H1 (cell line): Measurements from ENCODE around the gene NOS1AP. TPM values are rescaled to one million over a fixed set of nuclear protein-coding genes. Genes with fewer than 3 reads are reported as not detected.

Experiments
- BACH1 ChIP-seq: IDR thresholded peaks from 2 replicates; pipeline ENCODE4 v1.6.1; 2012; ENCODE audit warnings: low read length, improper control_type of control experiment
- BRCA1 ChIP-seq: IDR thresholded peaks from 2 replicates; pipeline ENCODE4 v1.6.1; 2012; ENCODE audit warnings: low read depth, low read length, improper control_type of control experiment
- CBX5 ChIP-seq: fragments of 300-800, 300-1000 bp; sonication (generic); IDR thresholded peaks from 2 replicates; pipeline ENCODE4 v1.7.1; 2016; ENCODE audit warnings: antibody characterized with exemption, low read length, low read depth
- CHD2 ChIP-seq: IDR thresholded peaks from 2 replicates; pipeline ENCODE4 v1.6.1; 2012; ENCODE audit warnings: low read length, improper control_type of control experiment
- CREB1 ChIP-seq: IDR thresholded peaks from 2 replicates; pipeline ENCODE4 v1.6.1; 2012; ENCODE audit warnings: inconsistent platforms
- CTBP2 ChIP-seq: IDR thresholded peaks from 2 replicates; pipeline ENCODE4 v1.7.0; 2011; ENCODE audit warnings: borderline replicate concordance, mild to moderate bottlenecking, moderate library complexity, mixed read lengths, low read length; ENCODE audit not compliant: insufficient read depth, insufficient read length
- CTCF ChIP-seq, 3 experiments: IDR thresholded peaks; 1 replicate in 2 of 3; 2 replicates in 1 of 3; pipeline versions ENCODE4 v1.5.1 to v1.6.1; 2011; ENCODE audit warnings: low read length in 3 of 3, mild to moderate bottlenecking in 3 of 3, inconsistent platforms in 2 of 3, low read depth in 1 of 3, moderate library complexity in 1 of 3; ENCODE audit not compliant: insufficient read depth in 1 of 3; ENCODE audit errors: control extremely low read depth in 1 of 3
- EGR1 ChIP-seq: IDR thresholded peaks from 2 replicates; pipeline ENCODE4 v1.6.1; 2011; ENCODE audit warnings: low read depth, low read length, borderline replicate concordance
- FOSL1 ChIP-seq: IDR thresholded peaks from 2 replicates; pipeline ENCODE4 v1.6.1; 2011; ENCODE audit warnings: mild to moderate bottlenecking, low read depth, low read length, moderate library complexity; ENCODE audit not compliant: insufficient read depth
- GABPA ChIP-seq: IDR thresholded peaks from 2 replicates; pipeline ENCODE4 v1.6.1; 2011; ENCODE audit warnings: mild to moderate bottlenecking, low read length, moderate library complexity, borderline replicate concordance; ENCODE audit not compliant: insufficient read depth
- POLR2AphosphoS5 ChIP-seq: IDR thresholded peaks from 2 replicates; pipeline ENCODE4 v1.6.1; 2011; ENCODE audit warnings: low read depth, low read length
- POU5F1 ChIP-seq: IDR thresholded peaks from 2 replicates; pipeline ENCODE4 v1.6.1; 2011; ENCODE audit warnings: low read depth, mild to moderate bottlenecking, low read length, moderate library complexity
- SAP30 ChIP-seq: fragments of 300-600 bp; sonication (generic); IDR thresholded peaks from 2 replicates; pipeline ENCODE4 v1.7.1; 2012; ENCODE audit warnings: low read length, moderate library complexity, mild to moderate bottlenecking, inconsistent platforms; ENCODE audit not compliant: insufficient read depth, insufficient replicate concordance
- SIX5 ChIP-seq: IDR thresholded peaks from 2 replicates; pipeline ENCODE4 v1.6.1; 2011; ENCODE audit warnings: mild to moderate bottlenecking, low read depth, low read length
- SP4 ChIP-seq: IDR thresholded peaks from 2 replicates; pipeline ENCODE4 v1.6.1; 2012; ENCODE audit warnings: low read length, inconsistent platforms
- SUZ12 ChIP-seq: fragments of 200-600 bp; sonication (generic); IDR thresholded peaks from 2 replicates; pipeline ENCODE4 v1.6.1; 2012; ENCODE audit warnings: mild to moderate bottlenecking, inconsistent platforms, low read length, moderate library complexity, mixed read lengths
- TAF7 ChIP-seq: optimal IDR thresholded peaks from 2 replicates; pipeline ENCODE3; 2011; ENCODE audit warnings: low read depth, mild to moderate bottlenecking, inconsistent platforms, low read length, moderate library complexity, borderline replicate concordance
- TBP ChIP-seq: IDR thresholded peaks from 2 replicates; pipeline ENCODE4 v1.6.1; 2011; ENCODE audit warnings: low read depth, low read length, improper control_type of control experiment
- YY1 ChIP-seq: IDR thresholded peaks from 2 replicates; pipeline ENCODE4 v1.6.1; 2011; ENCODE audit warnings: low read depth, mild to moderate bottlenecking, low read length
- ZNF274 ChIP-seq: IDR thresholded peaks from 2 replicates; pipeline ENCODE4 v1.7.0; 2012; ENCODE audit warnings: low read length, borderline replicate concordance; ENCODE audit errors: extremely low read depth
- polyA plus RNA-seq, 7 experiments: library from polyadenylated mRNA; depleted of rRNA in 3 of 7; stranded (reverse) in 5 of 7; unstranded in 2 of 7; fragments of >200 nt in 5 of 7; fragments of 200-250 nt in 2 of 7; gene quantifications; 1 replicate in 5 of 7; 2 replicates in 1 of 7; 4 replicates in 1 of 7; pipeline versions ENCODE4 v1.2.1 to v1.2.3, GENCODE V29; 2011 to 2013; ENCODE audit warnings: missing spikeins in 2 of 7, mixed read lengths in 2 of 7
- total RNA-seq: library from RNA; stranded (reverse); fragmentation: NEBNext Ultra II Directional; extraction: Animal tissue kit (Norgen Biotek cat#: 25700); gene quantifications from 2 replicates; pipeline ENCODE4 v1.2.1, GENCODE V29; 2021

The NOS1AP gene
- total and polyA plus RNA-seq, 2 of the 8 experiments (the other 6 are each of a cell fraction or from before 2014, with no cell fraction given), result 2.4 to 12.1 TPM

- TF ChIP-seq SUZ12, result peak; percentile 50; the same call in 1 of the 2 replicates
- no peak for TF ChIP-seq BACH1
- peak; percentile 5; the same call in 1 of the 2 replicates for TF ChIP-seq TBP
- TF ChIP-seq CTCF (IDR thresholded peaks at IDR 0.05; ENCODE audit: control extremely low read depth in 1 of 3, insufficient read depth in 1 of 3, low read depth in 1 of 3, low read length in 3 of 3), result 0 out of 4 replicates have a peak, but pooled peaks of 1 of the 3 experiments have one; percentile 5
- TF ChIP-seq SP4, result no peak
- TF ChIP-seq ZNF274, result no peak
- TF ChIP-seq CBX5, result no peak
- TF ChIP-seq CTBP2, result no peak
- TF ChIP-seq POU5F1, result no peak
- TF ChIP-seq CHD2, result no peak
- no peak for TF ChIP-seq YY1
- TF ChIP-seq BRCA1, result no peak
- no peak for TF ChIP-seq EGR1
- peak; percentile 57; the same call in 1 of the 2 replicates for TF ChIP-seq CREB1
- peak; percentile 45; the same call in 1 of the 2 replicates for TF ChIP-seq GABPA
- peak; percentile 57; the same call in 1 of the 2 replicates for TF ChIP-seq POLR2AphosphoS5
- no peak for TF ChIP-seq SAP30
- TF ChIP-seq SIX5, result no peak
- no peak for TF ChIP-seq TAF7
- TF ChIP-seq FOSL1, result no peak
These were observed 45.7 kb upstream of the NOS1AP start, which contains the start of gene OLFML2B (continued) for GRCh38 chr1:162023547-162024501.
